PC-3 (cell line): Measurements from ENCODE around the gene BCL6B. TPM values are rescaled to one million over a fixed set of nuclear protein-coding genes. Genes with fewer than 3 reads are reported as not detected.

Experiments used
- ATAC-seq: fragments of 200-7000 bp; cut with Tn5 transposase; 2 replicates; pipeline ENCODE4 v1.9.1; 2020; ENCODE audit warnings: mild to moderate bottlenecking, moderate library complexity
- BruUV-seq: library from RNA; stranded (reverse); fragments of 400-500 nt; replicated peaks from 2 replicates; lab custom pipeline; 2021; lab: Mats Ljungman, UMichigan
- CTCF ChIA-PET: fragments of 300-600 bp; sonication (Branson Sonifier 250); formaldehyde crosslinking; loops from one replicate; lab custom pipeline; 2022; ENCODE audit warnings: antibody characterized with exemption; lab: Charles Lee
- POLR2A ChIA-PET: fragments of 300-600 bp; sonication (Branson Sonifier 250); formaldehyde crosslinking; loops from one replicate; lab custom pipeline; 2022; ENCODE audit warnings: antibody characterized with exemption; ENCODE audit not compliant: unreplicated experiment; lab: Charles Lee
- DNase-seq: peaks from one replicate; pipeline ENCODE4 v3.0.0-alpha.2; 2015
- H2AFZ ChIP-seq: fragments of 300-600 bp; sonication (generic); 2 replicates; pipeline ENCODE4 v1.6.0; 2016; ENCODE audit warnings: antibody characterized with exemption, low read length
- H3F3A ChIP-seq: fragments of 300-600 bp; sonication (generic); one replicate; pipeline ENCODE4 v1.6.0; 2017; ENCODE audit warnings: antibody characterized with exemption, low read length, control low read depth, mild to moderate bottlenecking; ENCODE audit not compliant: unreplicated experiment
- H3K27ac ChIP-seq: fragments of 300-600 bp; sonication (generic); 2 replicates; pipeline ENCODE4 v1.5.1; 2016; ENCODE audit warnings: mild to moderate bottlenecking, low read length
- H3K27me3 ChIP-seq: fragments of 300-600 bp; sonication (generic); 2 replicates; pipeline ENCODE4 v1.6.1; 2016; ENCODE audit warnings: low read length, mixed read lengths
- H3K36me3 ChIP-seq: fragments of 300-600 bp; sonication (generic); 2 replicates; pipeline ENCODE4 v1.6.1; 2016; ENCODE audit warnings: low read depth, mixed run types, low read length, mixed read lengths
- H3K4me1 ChIP-seq: fragments of 300-600 bp; sonication (generic); 2 replicates; pipeline ENCODE4 v1.5.1; 2016; ENCODE audit warnings: low read length; ENCODE audit not compliant: insufficient read depth
- H3K4me2 ChIP-seq: fragments of 300-600 bp; sonication (generic); 2 replicates; pipeline ENCODE4 v1.6.0; 2016; ENCODE audit warnings: low read length
- H3K4me3 ChIP-seq: fragments of 300-600 bp; sonication (generic); 2 replicates; pipeline ENCODE4 v1.5.1; 2016; ENCODE audit warnings: mild to moderate bottlenecking, low read length, mixed read lengths
- H3K79me2 ChIP-seq: fragments of 300-600 bp; sonication (generic); 2 replicates; pipeline ENCODE4 v1.6.1; 2017; ENCODE audit warnings: low read length, mixed read lengths
- H3K9ac ChIP-seq: fragments of 300-600 bp; sonication (generic); 2 replicates; pipeline ENCODE4 v1.6.0; 2016; ENCODE audit warnings: mild to moderate bottlenecking, low read length
- H3K9me2 ChIP-seq: fragments of 300-600 bp; sonication (generic); replicated peaks from 2 replicates; pipeline ENCODE4 v1.6.1; 2016; ENCODE audit warnings: mixed run types, low read length, mixed read lengths
- H3K9me3 ChIP-seq: fragments of 300-600 bp; sonication (generic); 2 replicates; pipeline ENCODE4 v1.6.1; 2016; ENCODE audit warnings: low read length, mixed read lengths
- H4K20me1 ChIP-seq: fragments of 300-600 bp; sonication (generic); 2 replicates; pipeline ENCODE4 v1.6.1; 2016; ENCODE audit warnings: low read length, mixed read lengths
- CTCF ChIP-seq: fragments of 300-600 bp; sonication (generic); conservative IDR thresholded peaks from 2 replicates; pipeline ENCODE4 v1.5.1; 2017; ENCODE audit warnings: antibody characterized with exemption, low read depth, mild to moderate bottlenecking, low read length
- EZH2 ChIP-seq: fragments of 300-600 bp; sonication (generic); IDR thresholded peaks from one replicate; pipeline ENCODE4 v1.6.1; 2017; ENCODE audit warnings: antibody characterized with exemption, mild to moderate bottlenecking, low read length; ENCODE audit not compliant: unreplicated experiment
- EZH2phosphoT487 ChIP-seq: fragments of 300-600 bp; sonication (generic); IDR thresholded peaks from 2 replicates; pipeline ENCODE4 v1.6.1; 2018; ENCODE audit warnings: mild to moderate bottlenecking, antibody characterized with exemption, low read length, borderline replicate concordance
- intact Hi-C: fragments of 100-400 bp; cut with micrococcal nuclease; formaldehyde crosslinking; loops from 2 replicates; pipeline ENCODE4 v1.9.0; 2023
- total RNA-seq: library from RNA; depleted of rRNA; stranded (reverse); fragments of >200 nt; gene quantifications from 2 replicates; pipeline ENCODE4 v1.2.3, GENCODE V29; 2014

The BCL6B gene
- total RNA-seq, 1 experiment from 2014 or later = not detected

- ChIA-PET POLR2A (no interaction called here), CTCF (no interaction called here)
- no peaks in the 10 kb centered on the region for H3K36me3 ChIP-seq
- H3K9ac ChIP-seq = no peak overlapping the region
- H3K4me2 ChIP-seq = no peak overlapping the region
- no peak overlapping the region for H2AFZ ChIP-seq
- H4K20me1 ChIP-seq = no peaks in the 10 kb centered on the region
- intact Hi-C loops = no loop called here
- no peaks in the 10 kb centered on the region for H3K9me2 ChIP-seq
- ATAC-seq = no peak
- no peaks in the 10 kb centered on the region for H3K79me2 ChIP-seq
- no peak for TF ChIP-seq CTCF
- H3K27me3 ChIP-seq = no peaks in the 10 kb centered on the region
- no peaks in the 10 kb centered on the region for H3F3A ChIP-seq
- peaks cover 4% of the 10 kb centered on the region; the same call in 1 of the 2 replicates for H3K4me1 ChIP-seq
- H3K9me3 ChIP-seq = no peaks in the 10 kb centered on the region
- BruUV-seq = no TSS peak
- no peak for DNase-seq
- H3K27ac ChIP-seq = no peak overlapping the region
- H3K4me3 ChIP-seq = no peak overlapping the region
Observed at GRCh38 chr17:7068268-7068667, 45.4 kb downstream of the BCL6B start.

GRCh38 chr17:7070712-7071111 lies 47.9 kb downstream of the BCL6B start:
- Histone ChIP-seq H3K9me2 (no peaks in the 10 kb centered on the region), H2AFZ (no peak overlapping the region), H3K79me2 (no peaks in the 10 kb centered on the region), H4K20me1 (no peaks in the 10 kb centered on the region), H3K27ac (no peak overlapping the region), H3K4me2 (no peak overlapping the region), H3K36me3 (no peaks in the 10 kb centered on the region), H3K4me1 (no peaks in the 10 kb centered on the region), H3K9ac (no peak overlapping the region), H3K9me3 (no peaks in the 10 kb centered on the region), H3K4me3 (no peak overlapping the region), H3F3A (no peaks in the 10 kb centered on the region), H3K27me3 (no peaks in the 10 kb centered on the region)
- ATAC-seq (no peak), DNase-seq (no peak)
- no peak for TF ChIP-seq EZH2phosphoT487
- TF ChIP-seq CTCF = no peak
- no peak for TF ChIP-seq EZH2
- POLR2A ChIA-PET = no interaction called here
- CTCF ChIA-PET = no interaction called here
- BruUV-seq = no TSS peak
- intact Hi-C loops = no loop called here

- Histone ChIP-seq H3K9ac (no peak overlapping the region), H3K4me1 (no peaks in the 10 kb centered on the region), H4K20me1 (no peaks in the 10 kb centered on the region), H3K27ac (no peak overlapping the region), H2AFZ (no peak overlapping the region), H3F3A (no peaks in the 10 kb centered on the region), H3K9me3 (no peaks in the 10 kb centered on the region), H3K9me2 (no peaks in the 10 kb centered on the region), H3K4me3 (no peak overlapping the region), H3K79me2 (no peaks in the 10 kb centered on the region), H3K27me3 (no peaks in the 10 kb centered on the region), H3K36me3 (no peaks in the 10 kb centered on the region), H3K4me2 (no peak overlapping the region)
- ATAC-seq (no peak), DNase-seq (no peak)
- ChIA-PET CTCF (no interaction called here), POLR2A (no interaction called here)
- no TSS peak for BruUV-seq
- intact Hi-C loops = no loop called here
- TF ChIP-seq CTCF = no peak
Observed at GRCh38 chr17:7072406-7072805, 49.6 kb downstream of the BCL6B start.
